ACC112 (cell line): ENCODE measurements around the gene ZMYND10.
"Not testable (repeated sequence)": the region's sequence is repeated elsewhere in the genome, so short reads cannot be mapped to it uniquely, and the experiment has no call there.

Experiments used
- H2AFZ ChIP-seq: fragments of 200-600 bp; sonication (generic); one replicate; pipeline ENCODE4 v1.6.0; 2017; ENCODE audit warnings: antibody characterized with exemption, low read length; ENCODE audit not compliant: unreplicated experiment
- H3K27ac ChIP-seq: fragments of 200-600 bp; sonication (generic); 2 replicates; pipeline ENCODE4 v1.5.1; 2014; ENCODE audit warnings: low read depth, mild to moderate bottlenecking, antibody characterized with exemption, low read length, moderate library complexity
- H3K27me3 ChIP-seq: fragments of 200-600 bp; sonication (generic); 2 replicates; pipeline ENCODE4 v1.6.1; 2014; ENCODE audit warnings: mild to moderate bottlenecking, antibody characterized with exemption, low read length, moderate library complexity, mixed read lengths; ENCODE audit not compliant: insufficient read depth
- H3K36me3 ChIP-seq: fragments of 200-600 bp; sonication (generic); 2 replicates; pipeline ENCODE4 v1.6.1; 2016; ENCODE audit warnings: mild to moderate bottlenecking, antibody characterized with exemption, low read length, moderate library complexity, mixed read lengths; ENCODE audit not compliant: insufficient read depth
- H3K4me1 ChIP-seq: fragments of 200-600 bp; sonication (generic); one replicate; pipeline ENCODE4 v1.6.1; 2016; ENCODE audit warnings: low read length, mixed read lengths; ENCODE audit not compliant: insufficient read depth, unreplicated experiment, control insufficient read depth
- H3K4me3 ChIP-seq: fragments of 200-600 bp; sonication (generic); 2 replicates; pipeline ENCODE4 v1.5.1; 2014; ENCODE audit warnings: mild to moderate bottlenecking, low read depth, low read length
- H3K79me2 ChIP-seq: fragments of 200-600 bp; sonication (generic); one replicate; pipeline ENCODE4 v1.6.0; 2016; ENCODE audit warnings: low read length; ENCODE audit not compliant: control insufficient read depth, unreplicated experiment, insufficient read depth

Gene ZMYND10

GRCh38 chr3:50318615-50319014 lies 26.9 kb downstream of the ZMYND10 start:
- peaks cover 33% of the 10 kb centered on the region for H3K4me1 ChIP-seq
- no peaks in the 10 kb centered on the region for H3K27me3 ChIP-seq
- no peak overlapping the region for H2AFZ ChIP-seq
- H3K36me3 ChIP-seq, result peaks cover 10% of the 10 kb centered on the region; the same call in 1 of the 2 replicates
- H3K4me3 ChIP-seq, result no peak overlapping the region
- H3K27ac ChIP-seq, result no peak overlapping the region
- H3K79me2 ChIP-seq, result peaks cover 22% of the 10 kb centered on the region

GRCh38 chr3:50318163-50318562 lies 27.4 kb downstream of the ZMYND10 start:
- Histone ChIP-seq H3K79me2 (peaks cover 22% of the 10 kb centered on the region), H2AFZ (no peak overlapping the region), H3K27ac (no peak overlapping the region), H3K4me3 (no peak overlapping the region), H3K4me1 (peaks cover 29% of the 10 kb centered on the region), H3K36me3 (peaks cover 10% of the 10 kb centered on the region; the same call in 1 of the 2 replicates), H3K27me3 (no peaks in the 10 kb centered on the region)

GRCh38 chr3:50317300-50317699 lies 28.2 kb downstream of the ZMYND10 start:
- Histone ChIP-seq H3K4me3 (no peak overlapping the region), H3K79me2 (peaks cover 22% of the 10 kb centered on the region), H2AFZ (no peak overlapping the region), H3K36me3 (peaks cover 10% of the 10 kb centered on the region; the same call in 1 of the 2 replicates), H3K27me3 (no peaks in the 10 kb centered on the region), H3K27ac (no peak overlapping the region), H3K4me1 (peaks cover 23% of the 10 kb centered on the region)

- H3K4me1 ChIP-seq, result peaks cover 17% of the 10 kb centered on the region
- no peaks in the 10 kb centered on the region for H3K27me3 ChIP-seq
- peaks cover 10% of the 10 kb centered on the region; the same call in 1 of the 2 replicates for H3K36me3 ChIP-seq
- no peak overlapping the region for H3K4me3 ChIP-seq
- H3K27ac ChIP-seq, result no peak overlapping the region
- H2AFZ ChIP-seq, result no peak overlapping the region
- H3K79me2 ChIP-seq, result peaks cover 22% of the 10 kb centered on the region
These were observed 28.8 kb downstream of the ZMYND10 start for GRCh38 chr3:50316657-50317242.

- Histone ChIP-seq H3K27ac (no peak overlapping the region), H3K4me3 (no peak overlapping the region), H3K4me1 (peaks cover 10% of the 10 kb centered on the region), H2AFZ (no peak overlapping the region), H3K27me3 (no peaks in the 10 kb centered on the region), H3K36me3 (peaks cover 12% of the 10 kb centered on the region; the same call in 1 of the 2 replicates), H3K79me2 (peaks cover 13% of the 10 kb centered on the region)
These were observed 30.7 kb downstream of the ZMYND10 start for GRCh38 chr3:50314816-50315215.

GRCh38 chr3:50314342-50314741 lies 31.2 kb downstream of the ZMYND10 start:
- peaks cover 10% of the 10 kb centered on the region for H3K4me1 ChIP-seq
- no peak overlapping the region for H2AFZ ChIP-seq
- peaks cover 14% of the 10 kb centered on the region; the same call in 1 of the 2 replicates for H3K36me3 ChIP-seq
- H3K27me3 ChIP-seq, result no peaks in the 10 kb centered on the region
- H3K79me2 ChIP-seq, result peaks cover 8% of the 10 kb centered on the region
- no peak overlapping the region for H3K27ac ChIP-seq
- H3K4me3 ChIP-seq, result no peak overlapping the region

GRCh38 chr3:50312041-50312440 lies 33.5 kb downstream of the ZMYND10 start:
- H3K27ac ChIP-seq, H2AFZ ChIP-seq, H3K79me2 ChIP-seq, H3K27me3 ChIP-seq, H3K4me3 ChIP-seq, H3K4me1 ChIP-seq: not testable (repeated sequence)
- peaks cover 10% of the 10 kb centered on the region; the same call in 1 of the 2 replicates for H3K36me3 ChIP-seq

- Histone ChIP-seq H3K36me3 (peaks cover 3% of the 10 kb centered on the region; the same call in 1 of the 2 replicates), H3K27ac (no peak overlapping the region), H3K4me3 (no peak overlapping the region), H3K4me1 (peaks cover 16% of the 10 kb centered on the region), H2AFZ (no peak overlapping the region), H3K27me3 (no peaks in the 10 kb centered on the region), H3K79me2 (peaks cover 3% of the 10 kb centered on the region)
These were observed 40.9 kb downstream of the ZMYND10 start for GRCh38 chr3:50304601-50305000.

- H3K27ac ChIP-seq, result no peak within 1 kb of the TSS
- H3K79me2 ChIP-seq, result peaks cover 5% of the 10 kb centered on the region
- 0 out of 2 replicates have a peak within 1 kb of the TSS, but pooled peaks have one; percentile 10 for H3K4me3 ChIP-seq
- H3K4me1 ChIP-seq, result peaks cover 17% of the 10 kb centered on the region
- H2AFZ ChIP-seq, result no peak within 1 kb of the TSS
- H3K27me3 ChIP-seq, result no peaks in the 10 kb centered on the region
- no peaks in the 10 kb centered on the region for H3K36me3 ChIP-seq
These were observed 42.3 kb downstream of the ZMYND10 start, which contains the start of gene HYAL1 for GRCh38 chr3:50303013-50303815. TSS of gene HYAL1 (minus strand) at chr3:50303574. CDS start at chr3:50302956, 618 bp downstream.

- peaks cover 5% of the 10 kb centered on the region for H3K79me2 ChIP-seq
- no peaks in the 10 kb centered on the region for H3K36me3 ChIP-seq
- no peak overlapping the region for H3K4me3 ChIP-seq
- no peaks in the 10 kb centered on the region for H3K27me3 ChIP-seq
- H3K4me1 ChIP-seq, result peaks cover 20% of the 10 kb centered on the region
- no peak overlapping the region for H3K27ac ChIP-seq
- no peak overlapping the region for H2AFZ ChIP-seq
These were observed 43.2 kb downstream of the ZMYND10 start for GRCh38 chr3:50302095-50303012.
